A673 (cell line): ENCODE measurements around the gene CLPSL1. TPM values are rescaled to one million over a fixed set of nuclear protein-coding genes. Genes with fewer than 3 reads are reported as not detected.

Source experiments
- BruUV-seq: library from RNA; stranded (reverse); fragments of 400-500 nt; replicated peaks from 2 replicates; lab custom pipeline; 2021; lab: Mats Ljungman, UMichigan
- CTCF ChIA-PET: fragments of 300-600 bp; sonication (Branson Sonifier 250); formaldehyde crosslinking; loops from one replicate; lab custom pipeline; 2022; ENCODE audit warnings: antibody characterized with exemption; lab: Charles Lee
- POLR2A ChIA-PET: fragments of 300-600 bp; sonication (Branson Sonifier 250); formaldehyde crosslinking; loops from one replicate; lab custom pipeline; 2022; ENCODE audit warnings: antibody characterized with exemption; ENCODE audit not compliant: low non-redundant PET; lab: Charles Lee
- DNase-seq: peaks from one replicate; pipeline ENCODE4 v3.0.0-alpha.2; 2015; ENCODE audit warnings: low spot score
- H3K27ac ChIP-seq: fragments of 200-600 bp; sonication (generic); 2 replicates; pipeline ENCODE4 v1.5.1; 2016; ENCODE audit warnings: mixed run types, low read depth, mild to moderate bottlenecking, mixed read lengths, antibody characterized with exemption, low read length; ENCODE audit not compliant: poor library complexity, severe bottlenecking
- H3K27me3 ChIP-seq: fragments of 200-600 bp; sonication (generic); replicated peaks from 2 replicates; pipeline ENCODE4 v1.6.1; 2017; ENCODE audit warnings: mixed run types, low read depth, mild to moderate bottlenecking, mixed read lengths, antibody characterized with exemption, low read length; ENCODE audit not compliant: insufficient read depth, poor library complexity
- H3K36me3 ChIP-seq: fragments of 200-600 bp; sonication (generic); 2 replicates; pipeline ENCODE4 v1.6.1; 2016; ENCODE audit warnings: mixed run types, mild to moderate bottlenecking, mixed read lengths, antibody characterized with exemption, low read length; ENCODE audit not compliant: insufficient read depth, poor library complexity, severe bottlenecking
- H3K4me1 ChIP-seq: fragments of 200-600 bp; sonication (generic); 2 replicates; pipeline ENCODE4 v1.6.1; 2017; ENCODE audit warnings: mixed run types, mild to moderate bottlenecking, mixed read lengths, antibody characterized with exemption, low read length; ENCODE audit not compliant: insufficient read depth, poor library complexity, severe bottlenecking
- H3K4me3 ChIP-seq: fragments of 200-600 bp; sonication (generic); 2 replicates; pipeline ENCODE4 v1.5.1; 2016; ENCODE audit warnings: low read depth, mixed run types, mild to moderate bottlenecking, mixed read lengths, low read length; ENCODE audit not compliant: poor library complexity, severe bottlenecking
- H3K9me3 ChIP-seq: fragments of 200-600 bp; sonication (generic); 2 replicates; pipeline ENCODE4 v1.6.1; 2016; ENCODE audit warnings: mixed run types, low read depth, mild to moderate bottlenecking, mixed read lengths, antibody characterized with exemption, low read length; ENCODE audit not compliant: poor library complexity, severe bottlenecking
- CTCF ChIP-seq: fragments of 300-800, 200-600 bp; sonication (generic); conservative IDR thresholded peaks from 2 replicates; pipeline ENCODE4 v1.5.1; 2017; ENCODE audit warnings: low read depth, mild to moderate bottlenecking, antibody characterized with exemption, low read length, moderate library complexity, mixed read lengths
- EZH2 ChIP-seq: fragments of 200-600 bp; sonication (generic); IDR thresholded peaks from 2 replicates; pipeline ENCODE4 v1.6.1; 2017; ENCODE audit warnings: borderline replicate concordance, low read depth, mild to moderate bottlenecking, mixed read lengths, antibody characterized with exemption, low read length; ENCODE audit not compliant: poor library complexity, severe bottlenecking
- intact Hi-C: fragments of 100-400 bp; cut with micrococcal nuclease; formaldehyde crosslinking; loops from one replicate; pipeline ENCODE4 v1.10.0; 2022; ENCODE audit not compliant: unreplicated experiment
- total RNA-seq: library from RNA; stranded (reverse); gene quantifications from 2 replicates; pipeline ENCODE4 v1.2.3, GENCODE V29; 2021

Gene CLPSL1
- total RNA-seq, 1 experiment from 2014 or later, result not detected

DNA sequence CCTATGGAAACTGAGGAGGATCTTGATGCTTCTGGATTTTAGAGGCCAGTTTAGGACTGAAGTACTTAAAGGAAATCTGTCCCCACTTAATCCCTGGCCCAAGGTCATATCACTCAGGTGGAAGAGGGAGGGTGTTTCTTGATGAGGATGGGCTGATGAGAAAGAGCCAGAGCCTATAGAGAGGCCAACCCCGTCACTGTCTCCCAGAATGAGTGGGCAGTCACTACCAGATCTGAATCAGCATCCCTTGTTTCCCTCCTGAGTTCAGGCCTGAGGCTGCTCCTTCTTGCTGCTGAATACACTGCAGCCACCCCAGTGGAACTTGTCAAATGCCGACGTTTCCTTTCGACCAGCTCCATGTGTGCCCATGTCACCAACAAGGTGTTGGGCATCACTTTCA, 29.2 kb upstream of the CLPSL1 start:
- Histone ChIP-seq H3K27ac (no peak overlapping the region), H3K9me3 (no peaks in the 10 kb centered on the region), H3K4me1 (no peaks in the 10 kb centered on the region), H3K27me3 (no peaks in the 10 kb centered on the region), H3K36me3 (no peaks in the 10 kb centered on the region), H3K4me3 (no peak overlapping the region)
- intact Hi-C loops, result no loop called here
- TF ChIP-seq EZH2 (no peak), CTCF (no peak)
- POLR2A ChIA-PET, result no interaction called here
- no TSS peak for BruUV-seq
- CTCF ChIA-PET, result interaction anchor here (0.7 kb wide), 1 partner anchor 647 kb away, joined by 3 read pairs; no protein-coding TSS in a partner anchor
- DNase-seq, result no peak

GRCh38 chr6:35752330-35752729, 28.5 kb upstream of the CLPSL1 start:
- Histone ChIP-seq H3K9me3 (no peaks in the 10 kb centered on the region), H3K36me3 (no peaks in the 10 kb centered on the region), H3K4me1 (no peaks in the 10 kb centered on the region), H3K27ac (no peak overlapping the region), H3K4me3 (no peak overlapping the region), H3K27me3 (no peaks in the 10 kb centered on the region)
- no TSS peak for BruUV-seq
- DNase-seq, result no peak
- intact Hi-C loops, result no loop called here
- ChIA-PET POLR2A (no interaction called here), CTCF (interaction anchor here (0.6 to 1.2 kb wide), 3 partner anchors 16 to 647 kb away, joined by 3 to 6 read pairs (median 5); no protein-coding TSS in a partner anchor)
- TF ChIP-seq EZH2 (no peak), CTCF (no peak)

DNA sequence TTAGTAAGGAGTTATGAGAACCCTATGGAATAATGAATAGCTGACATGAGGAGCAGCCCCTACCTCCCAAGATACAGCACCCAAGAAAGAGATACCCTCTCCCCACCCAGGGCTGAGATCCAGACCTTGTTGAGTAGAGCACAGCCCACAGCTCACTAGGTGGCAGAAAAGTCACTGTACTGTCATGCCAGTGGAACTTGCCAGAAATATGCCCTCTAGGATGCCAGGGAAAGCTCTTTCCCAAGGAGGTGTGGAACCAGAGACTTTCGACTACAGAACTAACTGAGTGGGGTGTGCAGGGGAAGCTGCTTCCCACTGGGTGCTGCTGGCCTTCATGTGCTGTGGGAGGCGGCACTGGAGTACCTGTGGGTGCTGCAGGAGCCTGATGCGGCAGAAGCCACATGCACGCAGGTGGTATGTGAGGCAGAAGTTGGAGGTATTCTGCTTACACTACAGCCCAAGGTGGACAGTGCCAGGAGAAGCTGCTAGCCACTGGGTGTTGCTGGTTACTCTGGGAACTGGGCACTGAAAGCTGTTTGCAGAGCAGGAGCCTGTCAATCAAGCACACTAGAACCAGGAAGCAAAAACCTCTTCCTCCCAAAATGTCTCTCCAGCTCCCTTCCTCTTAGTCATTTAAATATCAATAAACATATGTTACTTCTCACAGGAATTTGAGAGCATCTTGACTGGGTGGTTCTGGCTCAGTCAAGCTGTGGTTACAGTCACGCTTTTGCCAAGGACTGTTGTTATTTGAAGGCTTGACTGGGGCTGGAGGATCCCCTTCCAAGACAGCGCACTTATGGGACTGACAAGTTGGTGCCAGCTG, 26.2 kb upstream of the CLPSL1 start:
- intact Hi-C loops, result no loop called here
- no peak overlapping the region for H3K4me3 ChIP-seq

More for the DNA sequence above, 26.2 kb upstream of the CLPSL1 start:
- Histone ChIP-seq H3K9me3 (no peaks in the 10 kb centered on the region), H3K4me1 (no peaks in the 10 kb centered on the region), H3K27ac (no peak overlapping the region), H3K36me3 (no peaks in the 10 kb centered on the region), H3K27me3 (no peaks in the 10 kb centered on the region)
- DNase-seq, result no peak
- TF ChIP-seq CTCF (no peak), EZH2 (no peak)
- ChIA-PET POLR2A (interaction anchor here (0.6 kb wide), 1 partner anchor 232 kb away, joined by 5 read pairs; no protein-coding TSS in a partner anchor), CTCF (interaction anchor here (0.6 to 1.5 kb wide), 2 partner anchors 14 to 18 kb away, joined by 3 to 5 read pairs; partner anchors contain the start of gene ARMC12)
- no TSS peak for BruUV-seq
